Activated CD8-positive, alpha-beta memory T cell treated with anti-CD3 and anti-CD28 coated beads for 1 hour (primary cell): ENCODE results near the gene BBS9.

Source experiments
- DNase-seq, 2 donors: peaks; one replicate each; pipeline ENCODE4 v3.0.0-alpha.2; 2020; ENCODE audit warnings: low read depth in 1 of 2; ENCODE audit errors: extremely low read depth in 1 of 2

The BBS9 gene

DNA sequence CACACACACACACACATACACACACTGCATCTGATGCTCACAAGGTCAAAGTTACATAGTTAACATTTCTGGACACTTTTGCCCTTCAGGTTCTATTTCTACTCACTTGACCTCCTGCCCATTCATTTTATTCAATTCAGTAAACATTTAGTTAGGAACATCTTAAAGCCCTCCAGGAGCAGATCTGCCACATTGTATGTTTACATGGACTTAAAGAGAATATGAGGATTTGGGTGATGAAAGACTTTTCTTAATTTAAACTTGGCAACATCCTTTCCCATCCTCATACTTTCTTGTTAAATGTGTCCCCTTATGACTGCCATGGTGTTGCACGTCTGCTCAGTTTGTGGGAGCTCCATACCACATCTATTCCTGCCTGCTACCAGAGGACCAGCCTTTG is 453.2 kb downstream of the BBS9 start:
- no peak for DNase-seq

DNA sequence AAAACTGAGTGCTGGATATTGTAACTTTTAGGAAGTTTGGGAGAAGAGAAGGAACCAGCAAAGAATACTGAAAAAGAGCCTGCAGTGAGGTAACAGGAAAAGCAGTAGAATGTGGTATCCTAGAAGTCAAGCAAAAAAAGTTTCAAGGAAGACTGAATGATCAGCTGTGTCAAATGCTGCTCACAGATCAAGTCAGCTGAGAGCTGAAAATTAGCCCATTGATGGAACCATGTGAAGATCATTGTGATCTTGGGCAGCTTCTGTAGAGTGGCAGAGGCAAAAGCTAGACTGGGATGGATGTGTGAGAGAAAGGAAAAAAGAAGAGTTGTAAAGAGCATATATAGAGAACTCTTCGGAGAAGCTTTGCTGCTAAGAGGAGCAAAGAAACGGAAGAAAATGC is 460.5 kb downstream of the BBS9 start:
- DNase-seq = no peak

DNA sequence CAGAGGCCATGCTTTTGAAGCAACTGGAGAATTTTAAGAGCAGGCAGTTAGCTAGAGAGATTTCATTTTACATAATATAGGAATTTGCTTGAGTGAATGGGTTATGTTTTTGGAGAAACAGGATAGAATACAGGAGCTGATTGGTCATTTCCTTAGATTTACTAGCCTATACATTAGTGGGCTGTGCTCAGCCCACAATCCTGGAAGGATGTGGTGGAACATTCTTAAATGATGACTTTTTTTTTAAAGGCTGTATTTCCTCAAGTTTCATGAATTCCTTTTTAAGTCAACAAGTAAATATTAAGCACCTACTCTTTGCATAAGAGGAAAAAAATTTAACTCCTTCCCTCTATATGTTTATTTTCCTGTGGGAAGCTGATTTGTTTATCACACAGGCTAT is 461.6 kb downstream of the BBS9 start:
- no peak for DNase-seq

DNA sequence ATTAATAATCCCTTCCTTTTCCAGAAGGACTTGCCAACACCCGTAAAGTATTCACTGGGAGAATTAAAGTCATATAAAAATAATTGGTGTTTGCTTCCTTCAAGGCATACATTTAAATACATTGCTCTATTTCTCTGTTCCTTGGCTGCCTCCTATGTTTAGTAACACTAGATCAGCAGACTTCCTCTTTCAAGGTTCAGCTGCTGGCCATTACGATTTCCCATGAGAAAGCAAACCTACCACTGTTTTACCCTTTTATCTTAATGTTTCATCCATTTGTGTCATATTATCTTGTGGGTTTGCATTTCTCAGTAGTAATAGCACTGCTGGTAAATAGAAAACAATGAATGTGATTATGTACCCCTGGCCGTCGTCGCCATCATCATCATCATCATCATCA is 462.1 kb downstream of the BBS9 start:
- no peak for DNase-seq

DNA sequence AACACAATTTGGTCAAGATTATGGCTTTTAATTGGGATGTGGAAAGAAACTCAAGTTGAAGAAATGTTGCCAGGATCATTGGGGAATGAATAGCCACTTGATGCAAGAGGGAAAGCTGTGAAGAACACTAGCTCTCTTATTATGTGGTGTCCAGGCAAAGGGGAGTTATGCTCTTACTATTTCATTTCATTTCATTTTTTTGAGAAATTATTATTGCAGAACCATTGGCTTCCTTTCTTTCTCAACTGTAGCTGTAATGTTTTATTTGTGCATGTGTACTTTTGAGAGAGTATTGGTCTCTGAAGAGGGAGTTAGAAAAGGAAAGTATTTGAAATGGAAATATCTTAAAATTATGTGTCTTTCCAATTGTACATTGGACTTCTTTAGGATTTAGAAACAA is 463.4 kb downstream of the BBS9 start:
- no peak for DNase-seq

DNA sequence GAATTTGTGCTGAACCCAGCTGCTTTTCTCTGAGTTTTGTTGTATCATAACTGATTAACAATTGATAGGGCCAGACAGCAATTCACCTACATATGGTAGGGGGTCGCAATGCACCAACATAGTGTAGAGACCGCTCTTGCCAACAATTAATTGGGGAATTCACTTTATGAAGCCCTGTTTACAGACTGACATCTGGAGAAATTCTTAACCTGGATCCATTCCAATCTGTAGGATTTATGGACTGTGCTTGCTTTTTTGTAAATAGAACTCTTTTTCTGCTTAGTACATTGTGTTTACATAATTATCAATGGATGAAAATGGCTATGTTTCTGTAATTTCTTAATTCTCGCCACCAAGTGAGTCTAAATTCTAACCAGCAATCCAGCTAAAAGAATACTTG is 464.2 kb downstream of the BBS9 start:
- DNase-seq = no peak

DNA sequence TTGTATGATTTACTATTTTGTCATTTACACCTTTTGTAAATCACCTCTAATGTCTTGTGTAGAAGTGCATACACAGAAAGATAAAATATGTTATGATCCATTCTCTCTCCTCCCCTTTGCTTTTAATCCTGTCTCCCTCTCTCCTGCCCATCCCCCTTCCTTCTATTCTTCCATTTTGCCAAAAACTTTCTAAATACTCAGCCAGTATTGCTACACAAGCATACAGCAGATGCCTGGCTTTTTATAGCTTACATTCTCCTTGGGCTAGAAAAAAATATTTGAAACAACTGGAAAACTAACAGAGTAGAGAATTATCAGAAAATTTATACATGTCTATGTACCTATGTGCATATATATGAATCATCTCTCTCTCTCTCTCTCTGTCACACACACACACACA is 467.3 kb downstream of the BBS9 start:
- DNase-seq = no peak

DNA sequence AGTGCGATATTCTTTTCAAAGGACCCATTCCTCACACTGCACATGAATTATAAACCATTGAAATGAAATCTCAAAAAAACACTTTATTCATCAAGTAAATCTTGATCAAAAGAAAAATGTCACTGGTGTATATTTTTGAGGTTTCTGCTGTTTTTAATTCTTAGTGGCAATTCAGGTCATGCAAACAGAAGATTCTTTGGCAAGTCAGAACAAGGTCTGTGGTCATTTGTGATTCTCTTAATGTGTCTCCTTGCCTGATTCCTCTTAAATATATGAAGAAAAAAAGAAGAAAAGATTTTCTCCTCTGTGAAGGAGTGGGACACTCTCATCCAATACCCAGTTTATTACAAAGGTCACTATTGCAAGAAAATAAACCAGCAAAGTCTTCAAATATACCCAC is 467.8 kb downstream of the BBS9 start:
- DNase-seq = no peak

DNA sequence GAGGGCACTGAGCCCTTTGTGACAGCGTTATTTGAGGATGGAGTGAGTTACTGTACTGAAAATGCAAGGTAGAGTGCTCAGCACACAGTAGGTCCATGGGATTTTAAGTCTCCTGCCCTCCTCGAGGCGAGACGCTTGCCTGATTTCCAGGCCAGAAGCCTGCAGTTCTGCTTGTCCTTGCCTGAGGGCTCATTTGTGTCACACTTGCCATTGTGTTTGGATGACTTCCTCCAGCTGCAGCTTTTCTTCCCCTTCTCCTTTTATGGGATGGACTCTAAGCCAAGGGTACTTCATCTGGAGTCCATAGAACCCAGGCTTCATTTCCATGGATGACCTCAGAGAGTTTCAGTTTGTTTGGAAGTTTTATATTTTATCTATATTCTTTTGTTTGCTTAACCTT is 471.7 kb downstream of the BBS9 start:
- DNase-seq = no peak

DNA sequence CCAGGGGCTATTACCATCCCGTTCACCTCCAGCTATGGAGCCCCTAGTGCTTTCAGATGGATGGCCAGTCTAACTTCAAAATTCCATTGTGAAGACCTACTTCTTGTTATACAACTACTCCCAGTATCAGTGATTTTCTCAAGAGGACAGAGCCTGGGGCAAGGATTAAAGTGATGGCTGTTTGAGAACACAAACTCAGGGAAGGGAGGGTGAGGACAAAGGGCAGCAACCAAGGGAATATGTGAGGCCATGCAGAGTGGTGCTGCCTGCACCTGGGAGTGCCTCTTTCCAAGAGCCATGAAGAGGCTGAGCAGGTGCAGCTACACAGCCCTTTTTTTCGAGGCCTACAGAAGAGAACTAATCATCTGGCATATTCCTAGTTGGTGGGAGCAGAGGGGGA is 472.5 kb downstream of the BBS9 start:
- DNase-seq = no peak

DNA sequence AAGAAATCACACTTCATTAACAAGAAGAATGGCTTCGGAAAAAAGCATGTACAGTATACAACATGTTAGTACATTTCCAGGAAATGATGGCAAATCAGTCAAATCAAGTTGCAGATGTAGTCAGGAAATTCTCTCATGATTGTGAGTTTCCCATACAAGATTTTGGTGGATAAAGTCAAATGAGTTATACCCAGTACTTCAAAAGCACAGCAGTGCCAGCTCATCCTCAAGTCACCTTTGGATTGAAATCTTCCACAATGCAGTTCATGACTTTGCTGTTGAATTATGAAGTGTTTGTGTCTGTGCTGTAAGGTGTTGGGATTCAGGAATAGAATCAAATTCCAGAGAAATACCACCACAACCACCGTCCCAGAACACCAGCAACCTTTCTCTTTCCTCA is 474.7 kb downstream of the BBS9 start:
- no peak for DNase-seq

DNA sequence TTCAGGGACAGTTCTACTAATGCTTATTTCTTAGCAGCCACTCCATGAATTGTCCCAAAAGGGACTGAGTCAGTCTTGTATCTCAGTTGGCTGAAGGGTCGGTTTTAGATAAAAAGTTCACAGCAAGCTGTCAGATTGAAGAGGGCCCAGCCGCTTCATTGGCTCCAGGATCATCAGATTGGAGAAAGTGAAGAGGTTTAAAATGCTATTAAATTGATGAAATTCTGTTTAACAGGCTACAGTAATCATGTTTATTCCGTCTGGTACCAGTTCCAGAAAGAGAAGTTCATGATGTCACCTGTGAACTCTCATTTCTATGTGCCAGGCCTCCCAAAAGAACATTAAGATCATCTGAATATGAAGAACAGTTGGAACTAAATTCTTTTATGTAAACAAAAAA is 481.6 kb downstream of the BBS9 start:
- no peak for DNase-seq

DNA sequence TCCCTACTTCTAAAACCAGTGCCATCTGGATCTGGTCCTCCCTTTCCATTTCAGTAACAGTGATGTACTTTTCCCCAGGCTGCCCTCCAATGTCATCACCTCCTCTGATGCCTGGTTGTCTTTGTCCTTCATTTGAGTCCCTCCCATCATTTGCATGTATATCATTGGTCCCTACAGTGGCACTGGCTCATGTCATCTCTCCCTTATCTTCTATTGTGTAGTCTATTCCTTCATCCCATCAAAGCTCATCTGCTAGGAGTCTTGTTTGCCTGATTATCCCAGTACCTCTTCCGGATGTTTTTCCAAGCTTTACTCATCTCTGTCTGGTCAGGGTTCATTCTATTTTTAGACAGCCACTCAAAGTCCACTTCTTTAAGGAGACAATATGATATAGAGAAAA is 483.1 kb downstream of the BBS9 start:
- no peak for DNase-seq

DNA sequence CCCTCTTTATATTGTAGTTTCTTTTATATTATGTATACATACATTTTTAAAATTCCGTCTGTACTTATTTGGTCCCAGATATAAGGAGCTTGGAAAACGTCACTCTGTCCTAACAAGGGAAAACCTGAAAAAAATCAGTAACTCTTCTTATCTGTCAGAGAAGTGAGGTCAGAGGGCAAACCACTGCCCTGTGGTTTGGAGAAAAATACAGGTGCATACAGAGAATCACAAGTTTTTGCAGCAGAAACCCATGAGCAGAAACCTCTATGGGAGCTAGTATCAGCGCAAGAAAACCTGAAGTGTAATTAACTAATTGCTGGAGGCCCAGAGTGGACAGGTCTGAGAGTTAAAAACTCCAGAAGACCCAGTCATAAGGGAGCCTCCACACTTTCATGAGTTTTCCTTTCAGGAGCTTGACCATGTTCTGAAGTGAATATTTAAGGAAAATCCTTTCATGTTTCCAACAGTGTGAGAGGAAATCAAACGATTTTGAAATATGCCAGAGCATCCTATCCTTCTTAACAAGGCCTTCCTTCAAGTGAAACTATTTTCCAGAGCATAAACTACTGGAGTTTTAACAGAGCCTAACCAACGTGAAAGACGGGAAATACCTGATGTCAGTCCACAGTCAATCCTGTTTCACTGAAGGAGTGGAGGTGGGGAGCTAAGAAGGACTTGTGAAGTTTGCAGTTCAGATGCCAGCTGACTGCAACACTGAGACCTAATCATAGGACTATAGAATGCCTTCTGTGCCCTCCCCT is 485.2 kb downstream of the BBS9 start:
- DNase-seq = no peak

DNA sequence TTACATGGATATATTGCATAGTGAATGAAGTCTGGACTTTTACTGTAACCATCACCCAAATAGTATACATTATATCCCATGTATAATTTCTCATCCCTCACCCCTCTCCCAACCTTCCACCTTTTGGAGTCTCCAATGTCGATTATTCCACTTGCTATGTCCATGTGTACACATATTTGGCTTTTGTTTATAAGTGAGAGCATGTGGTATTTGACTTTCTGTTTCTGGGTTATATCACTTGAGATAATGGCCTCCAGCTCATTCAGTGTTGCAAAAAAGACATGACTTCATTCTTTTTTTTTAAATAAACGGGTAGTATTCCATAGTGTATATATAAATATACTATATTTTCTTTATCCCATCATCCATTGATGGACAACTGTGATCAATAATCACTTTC is 487.4 kb downstream of the BBS9 start:
- no peak for DNase-seq

DNA sequence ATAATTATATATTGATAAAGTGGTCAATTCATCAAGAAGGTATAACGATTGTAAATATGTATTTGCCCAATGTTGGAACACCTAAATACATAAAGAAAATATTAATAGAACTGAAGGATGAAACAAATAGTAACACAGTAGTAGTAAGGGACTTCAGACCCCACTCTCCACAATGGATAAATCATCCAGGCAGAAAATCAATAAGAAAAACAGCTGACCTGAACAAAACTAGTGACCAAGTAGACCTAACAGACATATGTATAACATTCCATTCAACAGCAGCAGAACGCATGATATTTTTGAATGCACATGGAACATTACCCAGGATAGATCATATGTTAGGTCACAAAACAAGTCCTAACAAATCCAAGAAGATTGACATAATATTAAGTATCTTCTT is 489.9 kb downstream of the BBS9 start:
- DNase-seq = no peak

DNA sequence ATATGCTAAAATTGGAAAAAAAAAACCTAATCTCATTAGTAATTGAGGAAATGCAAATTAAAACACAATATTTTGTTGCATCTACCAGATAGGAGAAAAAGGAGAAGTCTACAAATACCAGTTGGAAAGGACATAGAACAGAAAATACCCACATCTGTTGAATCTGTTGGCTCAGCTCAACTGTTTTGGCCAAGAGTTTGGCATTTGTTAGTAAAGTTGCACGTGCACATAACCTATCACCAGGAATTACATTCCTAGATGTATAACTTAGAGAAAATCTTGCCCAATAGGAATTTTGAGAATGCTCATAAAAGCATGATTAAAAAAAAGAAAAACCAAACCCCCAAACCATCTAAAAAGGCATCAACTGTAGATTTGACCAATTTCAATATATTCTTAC is 493.9 kb downstream of the BBS9 start:
- no peak for DNase-seq

DNA sequence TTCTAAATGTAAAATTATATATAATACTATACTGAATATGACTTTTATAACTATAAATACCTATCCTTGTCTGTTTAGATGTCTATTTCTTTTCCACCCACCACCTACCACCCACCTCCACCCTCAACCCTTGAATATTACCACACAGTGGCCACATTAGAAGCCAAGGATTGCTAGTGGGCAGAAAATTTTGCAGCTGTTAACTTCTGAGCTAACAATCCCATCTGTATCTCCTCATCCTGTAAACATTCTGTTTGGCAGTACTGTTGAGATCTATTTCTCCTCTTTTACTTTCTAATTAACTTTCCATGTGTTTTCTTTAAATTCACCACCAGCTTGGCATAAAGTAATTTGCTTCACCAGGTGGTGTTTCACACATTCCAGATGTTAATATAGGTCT is 494.9 kb downstream of the BBS9 start:
- no peak for DNase-seq

DNA sequence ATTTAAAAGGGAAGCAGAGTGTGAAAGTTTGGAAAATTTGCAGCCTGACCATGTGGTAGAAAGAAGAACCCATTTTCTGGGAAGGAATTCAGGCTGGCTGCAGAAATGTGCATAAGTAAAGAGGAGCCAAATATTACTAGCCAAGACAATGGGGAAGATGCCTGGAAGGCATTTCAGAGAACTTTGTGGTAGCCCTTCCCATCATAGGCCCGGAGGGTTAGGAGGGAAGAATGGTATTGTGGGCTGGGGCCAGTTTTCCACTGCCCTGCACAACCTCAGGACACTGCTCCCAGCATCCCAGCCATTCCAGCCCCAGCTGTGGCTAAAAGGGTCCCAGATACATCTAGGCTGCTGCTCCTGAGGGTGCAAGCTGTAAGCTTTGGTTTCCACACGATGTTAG is 497.5 kb downstream of the BBS9 start:
- DNase-seq = no peak

DNA sequence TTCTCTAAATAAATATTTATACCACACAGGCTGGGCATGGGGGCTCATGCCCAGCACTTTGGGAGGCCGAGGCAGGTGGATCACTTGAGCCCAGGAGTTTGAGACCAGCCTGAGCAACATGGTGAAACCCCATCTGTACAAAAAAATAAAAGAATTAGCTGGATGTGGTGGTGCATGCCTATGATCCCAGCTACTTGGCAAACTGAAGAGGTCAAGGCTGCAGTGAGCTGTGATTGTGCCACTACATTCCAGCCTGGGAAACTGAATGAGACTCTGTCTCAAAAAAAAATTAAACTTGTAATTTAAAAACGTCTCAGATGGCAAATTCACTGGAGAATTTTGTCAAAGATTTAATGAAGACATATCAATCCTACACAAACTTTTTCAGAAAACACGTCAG is 498.4 kb downstream of the BBS9 start:
- no peak for DNase-seq

DNA sequence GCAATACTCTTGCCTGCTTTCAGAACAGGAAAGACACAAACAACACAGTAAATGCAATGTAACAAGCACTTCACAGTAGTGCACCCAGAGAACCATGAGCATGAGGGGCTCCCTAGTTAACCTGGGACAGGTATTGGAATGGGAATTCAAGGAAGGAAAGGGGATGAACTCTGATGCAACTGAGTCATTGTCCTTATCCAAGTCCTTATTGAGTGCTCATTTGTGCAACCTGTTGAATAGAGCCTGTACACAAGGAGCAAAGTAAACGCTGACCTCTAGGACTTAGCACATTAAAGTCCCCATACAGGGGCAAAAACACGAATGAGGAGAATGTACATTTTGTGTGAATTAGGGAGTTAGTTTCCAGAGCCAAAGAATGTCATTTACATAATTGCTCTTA is 499.5 kb downstream of the BBS9 start:
- DNase-seq = no peak

DNA sequence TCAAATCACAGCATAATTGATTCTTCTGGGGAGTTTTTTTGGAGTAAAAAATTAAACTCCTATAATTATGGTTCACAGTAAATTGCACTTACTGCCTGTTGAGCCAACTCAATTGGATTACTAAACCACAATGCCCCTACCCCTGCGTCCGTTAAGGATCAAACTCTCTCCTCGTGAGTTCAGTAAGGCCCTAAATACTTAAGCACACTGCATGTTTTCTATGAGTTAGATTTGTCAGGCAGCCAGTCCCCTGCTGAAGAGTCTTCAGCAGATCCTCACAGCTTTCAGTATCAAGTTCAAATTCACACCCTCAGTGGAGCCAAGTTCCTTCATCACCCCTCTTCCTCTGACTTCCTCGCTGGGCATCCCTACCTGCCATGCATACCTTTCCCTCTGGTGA is 501.0 kb downstream of the BBS9 start:
- no peak for DNase-seq

DNA sequence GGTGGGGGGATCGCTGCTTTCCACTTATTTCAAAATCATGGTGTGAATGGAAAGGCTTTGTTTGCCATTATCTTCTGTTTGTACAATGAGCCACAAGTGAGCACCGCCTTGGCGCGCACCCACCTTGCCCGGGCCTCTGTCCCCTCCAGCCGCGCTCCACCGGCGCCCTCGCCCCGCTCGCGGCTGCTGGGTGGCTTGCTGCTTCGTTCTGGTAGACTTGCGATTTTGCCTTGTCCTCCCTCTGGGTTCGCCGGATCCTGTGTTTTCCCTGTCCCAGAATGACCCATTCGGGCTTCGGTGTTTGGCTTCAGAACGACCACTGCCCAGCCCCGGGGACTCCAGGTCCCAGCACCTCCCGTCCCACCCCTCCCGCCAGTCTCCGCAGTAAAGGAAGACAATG is 503.0 kb downstream of the BBS9 start:
- DNase-seq = no peak
